Activated T-cell treated with anti-CD3 and anti-CD28 coated beads, Interleukin-2, amount 50 U/mL, for 1 hour (primary cell): ENCODE results near the gene BST1.

ENCODE experiments used
- DNase-seq: peaks from one replicate; pipeline ENCODE4 v3.0.0-alpha.2; 2020

Gene BST1, protein sequence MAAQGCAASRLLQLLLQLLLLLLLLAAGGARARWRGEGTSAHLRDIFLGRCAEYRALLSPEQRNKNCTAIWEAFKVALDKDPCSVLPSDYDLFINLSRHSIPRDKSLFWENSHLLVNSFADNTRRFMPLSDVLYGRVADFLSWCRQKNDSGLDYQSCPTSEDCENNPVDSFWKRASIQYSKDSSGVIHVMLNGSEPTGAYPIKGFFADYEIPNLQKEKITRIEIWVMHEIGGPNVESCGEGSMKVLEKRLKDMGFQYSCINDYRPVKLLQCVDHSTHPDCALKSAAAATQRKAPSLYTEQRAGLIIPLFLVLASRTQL

DNA sequence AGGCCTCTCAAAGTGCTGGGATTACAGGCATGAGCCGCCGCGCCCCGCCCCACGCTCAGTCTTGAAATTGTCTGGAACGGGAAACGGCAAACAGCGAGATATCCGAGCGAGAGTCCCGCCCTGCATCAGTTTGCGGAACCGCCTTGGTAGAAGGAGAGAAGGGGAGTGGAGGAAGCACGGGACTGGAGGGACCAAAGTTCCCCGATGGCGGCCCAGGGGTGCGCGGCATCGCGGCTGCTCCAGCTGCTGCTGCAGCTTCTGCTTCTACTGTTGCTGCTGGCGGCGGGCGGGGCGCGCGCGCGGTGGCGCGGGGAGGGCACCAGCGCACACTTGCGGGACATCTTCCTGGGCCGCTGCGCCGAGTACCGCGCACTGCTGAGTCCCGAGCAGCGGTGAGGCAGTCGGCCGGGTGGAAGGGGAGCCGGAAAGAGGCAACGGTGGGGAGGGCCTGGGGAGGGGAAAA lies at the start of gene BST1:
Gene BST1, plus strand, starts transcription at position 125 of the 463 bp plus-strand sequence. Its CDS starts 80 bp downstream, at position 205.
- peak; percentile 61 for DNase-seq

- DNase-seq = no peak
These were observed 49.4 kb upstream of the BST1 start for GRCh38 chr4:15653420-15653819.

DNA sequence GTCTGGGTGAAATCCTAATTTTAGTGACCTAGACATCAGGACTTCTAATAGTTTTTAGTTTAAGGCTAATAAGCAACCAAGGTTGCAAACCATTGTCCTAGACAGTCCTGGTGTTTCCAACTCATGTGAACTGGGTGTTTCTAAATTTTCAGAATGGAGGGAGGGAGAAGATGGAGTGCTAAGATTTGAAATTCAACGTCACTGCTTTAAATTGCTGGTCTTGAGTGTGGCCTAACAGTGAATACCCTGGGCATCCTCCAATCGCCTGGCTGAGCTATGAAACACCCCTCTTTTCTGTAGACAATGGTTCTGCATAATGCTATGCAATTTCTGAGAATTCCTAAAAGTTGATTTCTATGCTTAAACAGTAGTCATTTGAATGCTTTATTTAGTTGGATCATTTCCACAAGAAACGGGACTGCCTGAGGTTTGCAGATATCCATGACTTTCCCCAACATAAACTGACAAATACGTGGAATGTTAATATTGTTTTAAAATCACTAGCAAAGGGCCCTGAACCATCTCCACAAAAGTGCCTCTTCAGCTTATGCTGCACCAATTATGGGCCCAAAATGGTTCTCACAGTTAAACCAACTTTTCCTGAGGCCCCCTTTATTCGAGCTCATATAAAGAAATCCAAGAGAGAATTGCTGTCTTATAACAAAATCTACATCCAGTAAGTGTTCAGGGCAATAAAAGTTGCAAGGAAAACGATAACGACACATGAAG lies 48.8 kb upstream of the BST1 start:
- DNase-seq = no peak

- DNase-seq = no peak
These were observed 48.2 kb upstream of the BST1 start for GRCh38 chr4:15654593-15655222.

DNA sequence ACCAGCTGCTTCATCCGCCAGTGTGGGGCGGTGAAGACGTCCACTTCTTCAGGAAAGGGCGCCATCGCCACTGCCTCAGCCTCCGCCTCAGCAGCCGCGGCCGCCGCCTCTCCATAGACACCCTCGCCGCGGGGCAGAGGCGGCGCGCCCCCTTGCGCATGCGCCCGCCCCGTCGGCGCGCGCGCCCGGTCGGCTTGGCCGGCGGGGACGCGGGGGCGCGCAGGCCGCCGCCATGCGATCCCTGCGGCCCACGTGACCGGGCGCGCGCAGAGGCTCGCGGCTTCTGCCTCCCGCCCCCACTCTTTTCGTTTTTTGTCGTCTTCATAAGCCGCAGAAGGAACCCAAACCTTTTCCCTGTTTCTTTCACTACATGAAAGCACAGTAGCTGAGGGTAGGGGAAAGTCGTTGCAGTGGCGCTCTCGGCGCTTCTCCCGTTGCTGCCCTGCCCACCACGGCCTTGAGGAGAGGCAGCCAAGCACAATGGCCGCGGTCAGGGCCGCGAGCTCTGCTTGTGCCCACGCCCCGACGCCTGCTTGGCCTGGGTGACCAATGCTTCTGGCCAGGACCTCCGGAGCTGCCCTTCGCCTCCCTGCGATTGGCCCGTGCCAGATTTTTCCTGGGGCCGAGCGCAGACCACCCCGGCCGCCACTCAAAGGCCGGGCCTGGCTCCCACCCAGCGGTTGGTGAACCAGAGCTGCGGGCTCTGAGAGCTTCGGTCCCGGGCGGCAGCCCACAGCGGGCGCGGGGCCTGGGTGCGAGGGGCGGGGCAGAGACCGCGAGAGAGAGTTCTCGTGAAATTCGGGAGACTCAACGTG lies 47.4 kb upstream of the BST1 start, which contains the start of gene FBXL5:
Gene FBXL5, minus strand, starts transcription at position 135 of the 815 bp plus-strand sequence. Its CDS starts 70 bp downstream, at position 65.
- peak; percentile 86 for DNase-seq

- no peak for DNase-seq
These were observed 46.8 kb upstream of the BST1 start for GRCh38 chr4:15656038-15656470.

GRCh38 chr4:15657366-15657765 lies 45.5 kb upstream of the BST1 start:
- DNase-seq = no peak

- no peak for DNase-seq
These were observed 44.6 kb upstream of the BST1 start for GRCh38 chr4:15658136-15658770.

DNA sequence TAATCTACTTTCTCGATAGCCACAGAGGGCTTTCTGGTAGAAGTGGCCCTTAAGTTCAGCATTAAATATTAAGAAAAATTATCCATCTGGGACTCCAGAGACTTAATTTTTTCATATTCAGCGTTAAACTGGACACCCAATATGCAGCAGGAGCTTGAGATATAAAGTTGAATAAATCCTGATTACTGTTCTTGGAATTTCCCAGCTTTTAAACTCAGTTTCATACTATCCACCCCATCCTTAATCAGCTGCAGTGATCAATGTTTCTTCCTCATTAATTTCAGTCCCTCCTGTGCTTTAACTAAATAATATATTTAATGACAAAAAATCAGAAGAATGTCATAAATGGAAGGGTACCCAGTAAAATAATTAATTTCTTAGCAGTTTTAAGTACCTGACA lies 44.1 kb upstream of the BST1 start:
- no peak for DNase-seq

DNA sequence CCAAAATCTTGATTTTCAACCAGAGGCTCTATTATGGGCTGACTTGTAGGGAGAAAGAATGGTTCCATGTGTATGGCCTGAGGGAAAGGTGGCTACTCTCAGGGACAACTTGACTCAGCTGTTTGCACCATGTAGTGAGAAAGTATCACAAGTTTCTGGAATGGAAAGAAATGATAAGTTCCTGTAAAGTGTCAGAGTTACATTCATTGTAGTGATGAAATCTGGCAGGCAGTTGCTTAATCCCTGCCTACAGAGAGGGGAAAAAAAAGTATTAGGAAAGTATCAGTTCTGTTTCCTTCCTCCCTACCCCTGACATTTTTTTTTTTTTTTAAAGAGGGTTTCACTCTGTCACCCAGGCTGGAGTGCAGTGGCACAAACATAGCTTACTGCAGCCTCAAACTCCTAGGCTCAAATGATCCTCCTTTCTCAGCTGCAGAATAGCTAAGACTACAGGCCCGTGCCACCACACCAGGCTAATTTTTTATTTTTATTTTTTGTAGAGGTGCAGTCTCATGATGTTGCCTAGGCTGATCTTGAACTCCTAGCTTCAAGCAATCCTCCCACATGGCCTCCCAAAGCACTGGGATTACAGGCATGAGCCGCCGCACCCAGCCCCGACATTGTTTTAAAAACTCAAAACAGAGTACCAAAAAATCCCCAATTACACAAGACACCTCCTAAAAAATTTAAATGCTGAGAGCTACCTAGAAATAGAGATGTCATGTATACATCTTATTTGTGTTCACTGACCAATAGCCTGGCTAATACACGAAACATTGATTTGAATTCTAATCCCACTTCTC lies 42.9 kb upstream of the BST1 start:
- no peak for DNase-seq

DNA sequence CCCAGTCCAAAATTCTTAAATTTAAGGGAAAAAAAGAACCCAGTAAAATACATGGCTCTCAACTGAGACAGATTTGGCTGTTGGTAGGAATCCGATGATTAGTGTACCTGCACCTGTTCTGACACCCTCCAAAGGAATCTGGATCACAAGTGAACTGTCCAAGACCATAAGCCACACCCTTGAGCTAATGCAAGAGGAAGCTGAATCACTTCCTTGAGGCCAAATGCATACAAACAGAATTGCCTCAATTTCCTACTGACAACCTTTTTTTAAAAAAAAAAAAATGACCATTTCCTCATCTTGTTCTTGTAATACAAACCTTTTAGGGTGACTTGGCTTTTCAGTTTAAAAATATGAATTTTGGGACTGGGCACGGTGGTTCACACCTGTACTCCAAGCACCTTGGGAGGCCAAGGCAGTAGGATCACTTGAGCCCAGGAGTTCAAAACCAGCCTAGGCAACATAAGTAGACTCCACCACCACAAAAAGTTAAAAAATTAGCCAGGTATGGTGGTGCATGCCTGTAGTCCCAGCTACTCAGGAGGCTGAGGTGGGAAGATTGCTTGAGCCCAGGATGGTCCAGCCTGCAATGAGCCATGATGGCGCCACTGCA lies 37.0 kb upstream of the BST1 start:
- no peak for DNase-seq

DNA sequence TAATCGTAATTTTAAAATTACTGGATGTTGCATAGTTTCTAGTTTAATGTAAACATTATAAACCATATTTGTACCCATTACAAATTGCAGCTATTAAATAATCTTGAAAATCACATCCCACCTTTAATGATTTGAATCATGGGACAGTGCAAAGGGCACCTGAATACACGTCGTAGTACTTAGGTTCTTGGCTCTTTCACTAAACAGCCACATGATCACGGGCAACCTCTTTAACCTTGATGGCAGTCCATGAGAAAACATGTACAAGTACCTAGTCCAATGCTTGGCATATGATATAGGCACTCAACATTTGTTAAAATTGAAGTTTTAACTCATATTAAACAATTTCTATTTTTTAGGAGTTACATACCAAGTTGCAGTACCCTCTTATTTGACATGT lies 35.9 kb upstream of the BST1 start:
- no peak for DNase-seq

- no peak for DNase-seq
These were observed 34.1 kb upstream of the BST1 start for GRCh38 chr4:15668566-15669435.

GRCh38 chr4:15670576-15670975 lies 32.3 kb upstream of the BST1 start:
- DNase-seq = no peak

- DNase-seq = no peak
These were observed 30.8 kb upstream of the BST1 start for GRCh38 chr4:15672101-15672500.

DNA sequence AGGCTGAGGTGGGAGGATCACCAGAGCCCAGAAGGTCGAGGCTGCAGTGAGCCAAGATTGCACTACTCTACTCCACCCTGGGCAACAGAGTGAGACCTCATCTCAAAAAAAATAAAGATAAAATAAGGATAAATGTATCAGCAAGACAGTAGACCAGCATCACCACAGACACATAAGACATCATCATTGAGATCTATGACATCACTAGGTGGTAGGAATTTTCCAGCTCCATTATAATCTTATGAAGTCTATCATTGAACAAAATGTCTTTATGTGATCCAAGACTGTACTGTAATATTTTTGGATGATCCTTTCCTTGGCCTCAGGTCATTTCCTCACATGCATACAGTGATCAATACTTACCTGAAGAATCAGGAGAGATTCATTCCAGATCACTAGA lies 29.5 kb upstream of the BST1 start:
- no peak for DNase-seq

DNA sequence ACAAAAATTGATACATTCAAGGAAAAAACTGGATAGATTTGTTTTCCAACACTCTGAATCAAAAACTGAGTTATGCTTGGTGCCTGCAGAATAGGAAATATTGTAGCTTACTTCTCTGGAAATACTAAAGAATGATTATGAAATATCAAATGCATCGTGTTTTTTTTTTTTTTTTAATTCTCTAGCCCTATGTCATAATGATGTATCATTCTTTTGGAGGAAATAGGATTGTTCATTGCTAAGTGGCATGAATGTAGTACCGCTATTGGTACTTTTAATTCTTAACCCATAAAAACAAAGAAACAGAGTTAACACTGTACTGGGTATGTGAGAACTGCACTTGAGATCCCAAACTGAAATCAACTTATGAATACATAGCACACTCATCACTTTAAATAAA lies 28.8 kb upstream of the BST1 start:
- DNase-seq = no peak

GRCh38 chr4:15674926-15675325 lies 27.9 kb upstream of the BST1 start:
- no peak for DNase-seq

DNA sequence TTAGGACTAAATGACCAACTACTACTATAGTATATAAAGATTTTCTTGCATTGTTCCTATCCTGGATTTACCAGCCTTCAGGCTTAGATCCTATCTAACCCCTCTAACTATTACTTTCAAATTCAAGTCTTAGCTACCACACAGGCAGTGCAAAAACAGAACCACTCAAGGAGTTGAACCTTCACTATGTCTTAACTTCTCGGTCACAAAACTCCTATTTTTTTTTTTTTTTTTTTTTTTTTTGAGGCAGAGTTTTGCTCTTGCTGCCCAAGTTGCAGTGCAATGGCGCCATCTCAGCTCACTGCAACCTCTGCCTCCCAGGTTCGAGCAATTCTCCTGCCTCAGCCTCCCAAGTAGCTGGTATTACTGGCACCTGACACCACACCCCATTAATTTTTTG lies 27.5 kb upstream of the BST1 start:
- DNase-seq = no peak

GRCh38 chr4:15676039-15676438 lies 26.8 kb upstream of the BST1 start:
- no peak for DNase-seq
